Liver (tissue), 2 donors: ENCODE measurements around the gene CFAP299.

Source experiments
- CTCF ChIP-seq: fragments of 150-350 bp; IDR thresholded peaks from 2 replicates; pipeline ENCODE4 v1.5.1; 2017; ENCODE audit warnings: improper control_type of control experiment, low read depth, low read length; ENCODE audit not compliant: missing input control
- YY1 ChIP-seq: IDR thresholded peaks from 2 replicates; pipeline ENCODE4 v1.6.1; 2016; ENCODE audit warnings: antibody characterized with exemption, mild to moderate bottlenecking
- donor health status: healthy.

DNA sequence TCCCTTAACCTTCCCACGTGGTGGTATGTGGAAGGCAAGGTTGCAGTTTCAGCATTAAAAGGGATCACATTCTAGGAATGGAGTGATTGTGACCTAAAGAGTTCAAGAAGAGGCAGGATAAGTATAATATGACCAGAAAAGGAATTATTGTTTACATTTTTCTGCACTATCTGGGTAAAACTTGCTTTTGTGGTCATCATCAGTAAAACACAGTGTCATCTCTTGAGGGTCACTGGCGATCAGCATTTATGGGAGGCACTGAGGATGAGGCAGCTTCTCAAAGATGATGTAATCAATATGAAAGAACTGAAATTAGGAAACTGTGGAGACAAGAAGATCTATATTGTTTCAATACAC lies 88.7 kb downstream of the CFAP299 start:
- TF ChIP-seq CTCF (no peak), YY1 (no peak)
